GM21423 (cell line): ENCODE data around the gene NANOG.
"Not testable (repeated sequence)": the region's sequence is repeated elsewhere in the genome, so short reads cannot be mapped to it uniquely, and the experiment has no call there.

Source experiments
- ATAC-seq: cut with Tn5 transposase; IDR thresholded peaks from one replicate; pipeline ENCODE4 v1.9.1; 2021; ENCODE audit warnings: mild to moderate bottlenecking, moderate library complexity; ENCODE audit not compliant: unreplicated experiment

NANOG gene

GRCh38 chr12:7798750-7799308 lies 9.6 kb downstream of the NANOG start:
- not testable (repeated sequence) for ATAC-seq

- no peak for ATAC-seq
Observed at GRCh38 chr12:7801460-7801859, 12.3 kb downstream of the NANOG start.

GRCh38 chr12:7806319-7806718 lies 17.1 kb downstream of the NANOG start:
- ATAC-seq, result not testable (repeated sequence)

- no peak for ATAC-seq
Observed at GRCh38 chr12:7806863-7807487, 17.8 kb downstream of the NANOG start.

- not testable (repeated sequence) for ATAC-seq
Observed at GRCh38 chr12:7825754-7826153, 36.6 kb downstream of the NANOG start.

GRCh38 chr12:7829737-7830136 lies 40.5 kb downstream of the NANOG start:
- ATAC-seq, result not testable (repeated sequence)

- ATAC-seq, result peak; percentile 51
Observed at GRCh38 chr12:7832059-7832696, 43.0 kb downstream of the NANOG start.

GRCh38 chr12:7833201-7833600 lies 44.0 kb downstream of the NANOG start:
- not testable (repeated sequence) for ATAC-seq

- no peak for ATAC-seq
Observed at GRCh38 chr12:7833831-7834230, 44.6 kb downstream of the NANOG start.

- no peak for ATAC-seq
Observed at GRCh38 chr12:7834701-7835100, 45.5 kb downstream of the NANOG start.

GRCh38 chr12:7835116-7835515 lies 45.9 kb downstream of the NANOG start:
- ATAC-seq, result no peak

GRCh38 chr12:7835766-7836165 lies 46.6 kb downstream of the NANOG start:
- ATAC-seq, result no peak

GRCh38 chr12:7837366-7837765 lies 48.2 kb downstream of the NANOG start:
- ATAC-seq, result no peak

- not testable (repeated sequence) for ATAC-seq
Observed at GRCh38 chr12:7839226-7839625, 50.0 kb downstream of the NANOG start.

- ATAC-seq, result not testable (repeated sequence)
Observed at GRCh38 chr12:7839848-7840247, 50.6 kb downstream of the NANOG start.

GRCh38 chr12:7842444-7842843 lies 53.2 kb downstream of the NANOG start:
- ATAC-seq, result not testable (repeated sequence)

GRCh38 chr12:7843149-7843548 lies 53.9 kb downstream of the NANOG start:
- not testable (repeated sequence) for ATAC-seq

GRCh38 chr12:7843583-7843982 lies 54.4 kb downstream of the NANOG start:
- not testable (repeated sequence) for ATAC-seq

GRCh38 chr12:7844116-7844515 lies 54.9 kb downstream of the NANOG start:
- ATAC-seq, result no peak

GRCh38 chr12:7847226-7848097 lies 58.3 kb downstream of the NANOG start:
- peak; percentile 49 for ATAC-seq

GRCh38 chr12:7848098-7848422 lies 58.9 kb downstream of the NANOG start:
- ATAC-seq, result not testable (repeated sequence)
